Calu3 (cell line): Measurements from ENCODE around the gene SH3TC2. TPM values are rescaled to one million over a fixed set of nuclear protein-coding genes. Genes with fewer than 3 reads are reported as not detected.

Experiments
- BruUV-seq: library from RNA; stranded (reverse); fragments of 400-500 nt; replicated peaks from 2 replicates; lab custom pipeline; 2021; lab: Mats Ljungman, UMichigan
- CTCF ChIA-PET: fragments of 300-600 bp; sonication (Branson Sonifier 250); formaldehyde crosslinking; loops from one replicate; lab custom pipeline; 2022; ENCODE audit warnings: antibody characterized with exemption; lab: Charles Lee
- DNase-seq: peaks from one replicate; pipeline ENCODE4 v3.0.0; 2022
- H3K27ac Mint-ChIP-seq: one replicate; pipeline ENCODE4 v1.8.0; 2022; ENCODE audit warnings: mixed read lengths; ENCODE audit not compliant: unreplicated experiment
- H3K27me3 Mint-ChIP-seq: one replicate; pipeline ENCODE4 v1.8.0; 2022; ENCODE audit warnings: mixed read lengths; ENCODE audit not compliant: unreplicated experiment
- H3K36me3 Mint-ChIP-seq: one replicate; pipeline ENCODE4 v1.8.0; 2022; ENCODE audit warnings: mild to moderate bottlenecking, moderate library complexity, mixed read lengths; ENCODE audit not compliant: insufficient read depth, unreplicated experiment
- H3K4me1 Mint-ChIP-seq: one replicate; pipeline ENCODE4 v1.8.0; 2022; ENCODE audit warnings: mild to moderate bottlenecking, low read depth, mixed read lengths; ENCODE audit not compliant: unreplicated experiment
- H3K4me3 Mint-ChIP-seq: one replicate; pipeline ENCODE4 v1.8.0; 2022; ENCODE audit warnings: mild to moderate bottlenecking, low read depth, moderate library complexity, mixed read lengths; ENCODE audit not compliant: unreplicated experiment
- H3K9me3 Mint-ChIP-seq: one replicate; pipeline ENCODE4 v1.8.0; 2022; ENCODE audit warnings: low read depth, mixed read lengths; ENCODE audit not compliant: unreplicated experiment
- intact Hi-C: fragments of 100-400 bp; cut with micrococcal nuclease; formaldehyde crosslinking; loops from one replicate; pipeline ENCODE4 v1.10.0; 2022; ENCODE audit not compliant: unreplicated experiment
- total RNA-seq: library from RNA; stranded (reverse); gene quantifications from 2 replicates; pipeline ENCODE4 v1.2.3, GENCODE V29; 2022
- TF ChIP-seq, protein P1 (sequence below): fragments of 200-600 bp; IDR thresholded peaks from one replicate; pipeline ENCODE4 v1.8.0; 2022; ENCODE audit warnings: antibody characterized with exemption; ENCODE audit not compliant: unreplicated experiment

SH3TC2 gene
- total RNA-seq, 1 experiment from 2014 or later: 60.3 TPM

DNA sequence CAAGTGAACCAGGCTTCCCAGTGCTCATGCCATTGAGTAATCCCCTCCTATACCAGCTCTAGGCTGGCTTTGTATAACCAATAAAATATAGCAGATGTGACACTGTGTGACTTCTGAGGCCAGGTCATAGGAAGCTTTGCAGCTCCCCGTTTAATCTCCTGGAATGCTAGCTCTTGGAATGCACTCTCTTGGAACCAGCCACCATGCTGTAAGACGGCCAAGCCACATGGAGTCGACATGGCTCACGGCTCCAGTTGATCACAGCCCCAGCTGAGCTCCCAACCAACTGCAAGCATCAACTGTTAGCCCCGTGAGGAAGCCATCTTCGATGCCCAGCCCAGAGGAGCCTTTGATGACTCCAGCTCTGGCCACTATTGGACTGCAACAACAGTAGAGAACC lies 74.5 kb downstream of the SH3TC2 start:
- Mint-ChIP-seq H3K27ac (no peak overlapping the region), H3K4me1 (peaks cover 56% of the 10 kb centered on the region), H3K27me3 (no peaks in the 10 kb centered on the region), H3K4me3 (no peak overlapping the region), H3K9me3 (no peaks in the 10 kb centered on the region), H3K36me3 (peaks cover 16% of the 10 kb centered on the region)
- no peak for DNase-seq
- CTCF ChIA-PET: interaction anchor here (0.9 kb wide), 1 partner anchor 167 kb away, joined by 3 read pairs; no protein-coding TSS in a partner anchor
- TF ChIP-seq, protein P1, sequence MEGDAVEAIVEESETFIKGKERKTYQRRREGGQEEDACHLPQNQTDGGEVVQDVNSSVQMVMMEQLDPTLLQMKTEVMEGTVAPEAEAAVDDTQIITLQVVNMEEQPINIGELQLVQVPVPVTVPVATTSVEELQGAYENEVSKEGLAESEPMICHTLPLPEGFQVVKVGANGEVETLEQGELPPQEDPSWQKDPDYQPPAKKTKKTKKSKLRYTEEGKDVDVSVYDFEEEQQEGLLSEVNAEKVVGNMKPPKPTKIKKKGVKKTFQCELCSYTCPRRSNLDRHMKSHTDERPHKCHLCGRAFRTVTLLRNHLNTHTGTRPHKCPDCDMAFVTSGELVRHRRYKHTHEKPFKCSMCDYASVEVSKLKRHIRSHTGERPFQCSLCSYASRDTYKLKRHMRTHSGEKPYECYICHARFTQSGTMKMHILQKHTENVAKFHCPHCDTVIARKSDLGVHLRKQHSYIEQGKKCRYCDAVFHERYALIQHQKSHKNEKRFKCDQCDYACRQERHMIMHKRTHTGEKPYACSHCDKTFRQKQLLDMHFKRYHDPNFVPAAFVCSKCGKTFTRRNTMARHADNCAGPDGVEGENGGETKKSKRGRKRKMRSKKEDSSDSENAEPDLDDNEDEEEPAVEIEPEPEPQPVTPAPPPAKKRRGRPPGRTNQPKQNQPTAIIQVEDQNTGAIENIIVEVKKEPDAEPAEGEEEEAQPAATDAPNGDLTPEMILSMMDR: no peak
- intact Hi-C loops: no loop called here
- BruUV-seq: no TSS peak

DNA sequence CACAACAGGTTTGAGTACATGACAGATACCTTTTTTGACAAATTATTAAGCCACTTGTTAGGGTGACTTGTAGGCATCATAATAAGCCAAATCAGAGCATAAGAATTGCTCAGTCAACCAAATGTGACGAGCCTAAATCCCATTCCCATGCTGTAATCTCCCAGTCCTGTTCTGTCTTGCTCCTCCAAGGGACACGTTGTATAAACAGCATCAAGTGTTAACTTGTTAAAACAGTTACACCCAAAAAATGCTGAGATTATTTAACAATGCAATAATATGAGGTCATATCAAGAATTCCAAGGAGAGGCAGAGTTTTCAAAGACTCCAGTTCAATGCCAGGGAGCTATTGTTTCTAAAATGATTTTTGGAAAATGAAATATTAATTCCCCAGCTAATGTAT lies 76.2 kb downstream of the SH3TC2 start:
- Mint-ChIP-seq H3K4me1 (peaks cover 69% of the 10 kb centered on the region), H3K27ac (peak overlapping the region; percentile 50), H3K36me3 (peaks cover 16% of the 10 kb centered on the region), H3K9me3 (no peaks in the 10 kb centered on the region), H3K4me3 (no peak overlapping the region), H3K27me3 (no peaks in the 10 kb centered on the region)
- TF ChIP-seq, protein P1: no peak
- intact Hi-C loops: no loop called here
- BruUV-seq: no TSS peak
- CTCF ChIA-PET: interaction anchor here (0.8 to 1.2 kb wide), 3 partner anchors 17 to 73 kb away, joined by 3 to 5 read pairs (median 4); no protein-coding TSS in a partner anchor
- no peak for DNase-seq

DNA sequence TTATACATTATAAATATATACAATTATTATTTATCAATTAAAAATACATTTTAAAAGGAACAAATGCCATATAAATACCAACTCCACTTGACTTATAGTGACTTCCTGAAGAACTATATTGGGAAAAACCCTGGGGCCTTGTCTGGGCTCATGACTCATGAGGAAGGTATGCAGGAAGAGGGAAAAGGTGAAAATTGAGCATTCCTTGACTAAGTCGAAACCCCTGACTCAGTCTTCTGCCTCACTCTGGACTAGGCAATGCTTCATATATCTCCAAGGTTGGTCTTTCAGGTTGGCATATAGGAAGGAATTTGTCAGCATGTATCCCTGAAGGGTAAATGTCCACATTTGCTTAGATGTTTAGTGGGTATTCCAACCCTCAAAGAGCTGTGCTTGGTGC lies 78.5 kb downstream of the SH3TC2 start:
- Mint-ChIP-seq H3K4me3 (no peak overlapping the region), H3K27ac (peak overlapping the region; percentile 85), H3K4me1 (peaks cover 75% of the 10 kb centered on the region), H3K27me3 (no peaks in the 10 kb centered on the region), H3K36me3 (peaks cover 16% of the 10 kb centered on the region), H3K9me3 (peaks cover 3% of the 10 kb centered on the region)
- intact Hi-C loops: no loop called here
- peak; percentile 76 for DNase-seq
- TF ChIP-seq, protein P1: no peak
- CTCF ChIA-PET: interaction anchor here (0.6 to 1.5 kb wide), 5 partner anchors 12 to 1339 kb away, joined by 3 to 4 read pairs (median 4); no protein-coding TSS in a partner anchor
- BruUV-seq: no TSS peak

DNA sequence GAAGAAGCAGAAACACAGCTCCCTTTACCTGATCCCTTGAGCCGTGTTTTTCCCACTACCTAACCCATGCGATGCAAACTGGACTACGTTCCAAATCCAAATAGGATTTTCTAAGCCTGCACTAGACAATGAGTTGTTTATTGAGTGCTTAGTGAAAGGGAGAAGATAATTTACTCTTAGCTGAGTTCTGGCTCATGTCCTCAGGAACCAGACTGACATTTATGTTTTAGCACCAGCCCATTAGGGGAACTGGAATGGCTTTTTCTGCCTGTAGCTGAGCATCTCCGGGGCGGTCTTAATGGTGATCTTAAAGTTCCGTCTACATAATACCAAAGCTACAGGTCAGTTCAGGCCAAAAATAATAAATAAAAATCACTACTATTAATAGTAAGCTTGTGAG lies 81.5 kb downstream of the SH3TC2 start:
- no peak overlapping the region for H3K4me3 Mint-ChIP-seq
- CTCF ChIA-PET: interaction anchor here (0.6 to 3.3 kb wide), 6 partner anchors 13 to 600 kb away, joined by 3 to 9 read pairs (median 4); no protein-coding TSS in a partner anchor

More for the DNA sequence above, 81.5 kb downstream of the SH3TC2 start:
- DNase-seq: no peak
- H3K27ac Mint-ChIP-seq: no peak overlapping the region
- TF ChIP-seq, protein P1: no peak
- H3K4me1 Mint-ChIP-seq: peaks cover 72% of the 10 kb centered on the region
- intact Hi-C loops: no loop called here
- peaks cover 16% of the 10 kb centered on the region for H3K36me3 Mint-ChIP-seq
- H3K27me3 Mint-ChIP-seq: no peaks in the 10 kb centered on the region
- BruUV-seq: no TSS peak
- H3K9me3 Mint-ChIP-seq: peaks cover 3% of the 10 kb centered on the region
